Measurements from ENCODE around the gene TPCN2.
A peak's percentile ranks its signal among the peaks of the same experiment; 100 is the strongest.

The TPCN2 gene

GRCh38 chr11:69100454-69101114 lies 51.9 kb downstream of the TPCN2 start:
- DNase-seq, result no peak
- in situ Hi-C loops (cut with HindIII; ENCODE audit: low pct_ligation_motif_present, low pct_unique_long_range_greater_than_20kb, low sequenced_read_pairs), result loop anchor here (25.0 kb wide), 1 partner anchor 562 kb away; no protein-coding TSS in a partner anchor

GRCh38 chr11:69101115-69101791 lies 52.5 kb downstream of the TPCN2 start:
- in situ Hi-C loops (cut with HindIII; ENCODE audit: low pct_ligation_motif_present, low pct_unique_long_range_greater_than_20kb, low sequenced_read_pairs), result loop anchor here (25.0 kb wide), 1 partner anchor 561 kb away; no protein-coding TSS in a partner anchor
- DNase-seq, result peak; percentile 73

- in situ Hi-C loops (cut with HindIII; ENCODE audit: low pct_ligation_motif_present, low pct_unique_long_range_greater_than_20kb, low sequenced_read_pairs), result loop anchor here (25.0 kb wide), 1 partner anchor 560 kb away; no protein-coding TSS in a partner anchor
- DNase-seq, result no peak
Observed at GRCh38 chr11:69101792-69102695, 53.3 kb downstream of the TPCN2 start.

GRCh38 chr11:69102732-69103615 lies 54.2 kb downstream of the TPCN2 start:
- DNase-seq, result no peak
- in situ Hi-C loops (cut with HindIII; ENCODE audit: low pct_ligation_motif_present, low pct_unique_long_range_greater_than_20kb, low sequenced_read_pairs), result loop anchor here (25.0 kb wide), 1 partner anchor 559 kb away; no protein-coding TSS in a partner anchor

- in situ Hi-C loops (cut with HindIII; ENCODE audit: low pct_ligation_motif_present, low pct_unique_long_range_greater_than_20kb, low sequenced_read_pairs), result loop anchor here (25.0 kb wide), 1 partner anchor 558 kb away; no protein-coding TSS in a partner anchor
- DNase-seq, result no peak
Observed at GRCh38 chr11:69104212-69104855, 55.6 kb downstream of the TPCN2 start.

- no peak for DNase-seq
- in situ Hi-C loops (cut with HindIII; ENCODE audit: low pct_ligation_motif_present, low pct_unique_long_range_greater_than_20kb, low sequenced_read_pairs), result loop anchor here (25.0 kb wide), 1 partner anchor 557 kb away; no protein-coding TSS in a partner anchor
Observed at GRCh38 chr11:69104856-69105395, 56.2 kb downstream of the TPCN2 start.

GRCh38 chr11:69105461-69106030 lies 56.8 kb downstream of the TPCN2 start:
- no peak for DNase-seq
- in situ Hi-C loops (cut with HindIII; ENCODE audit: low pct_ligation_motif_present, low pct_unique_long_range_greater_than_20kb, low sequenced_read_pairs), result loop anchor here (25.0 kb wide), 1 partner anchor 557 kb away; no protein-coding TSS in a partner anchor

- DNase-seq, result no peak
- in situ Hi-C loops (cut with HindIII; ENCODE audit: low pct_ligation_motif_present, low pct_unique_long_range_greater_than_20kb, low sequenced_read_pairs), result loop anchor here (25.0 kb wide), 1 partner anchor 556 kb away; no protein-coding TSS in a partner anchor
Observed at GRCh38 chr11:69106031-69106811, 57.5 kb downstream of the TPCN2 start.

GRCh38 chr11:69107413-69107812 lies 58.7 kb downstream of the TPCN2 start:
- DNase-seq, result no peak
- in situ Hi-C loops (cut with HindIII; ENCODE audit: low pct_ligation_motif_present, low pct_unique_long_range_greater_than_20kb, low sequenced_read_pairs), result loop anchor here (25.0 kb wide), 1 partner anchor 555 kb away; no protein-coding TSS in a partner anchor

- in situ Hi-C loops (cut with HindIII; ENCODE audit: low pct_ligation_motif_present, low pct_unique_long_range_greater_than_20kb, low sequenced_read_pairs), result loop anchor here (25.0 kb wide), 1 partner anchor 554 kb away; no protein-coding TSS in a partner anchor
- no peak for DNase-seq
Observed at GRCh38 chr11:69108030-69108429, 59.3 kb downstream of the TPCN2 start.

GRCh38 chr11:69108559-69108958 lies 59.8 kb downstream of the TPCN2 start:
- DNase-seq, result no peak
- in situ Hi-C loops (cut with HindIII; ENCODE audit: low pct_ligation_motif_present, low pct_unique_long_range_greater_than_20kb, low sequenced_read_pairs), result loop anchor here (25.0 kb wide), 1 partner anchor 554 kb away; no protein-coding TSS in a partner anchor

- in situ Hi-C loops (cut with HindIII; ENCODE audit: low pct_ligation_motif_present, low pct_unique_long_range_greater_than_20kb, low sequenced_read_pairs), result loop anchor here (25.0 kb wide), 1 partner anchor 553 kb away; no protein-coding TSS in a partner anchor
Observed at GRCh38 chr11:69109101-69109500, 60.4 kb downstream of the TPCN2 start.

GRCh38 chr11:69110451-69110850 lies 61.7 kb downstream of the TPCN2 start:
- in situ Hi-C loops (cut with HindIII; ENCODE audit: low pct_ligation_motif_present, low pct_unique_long_range_greater_than_20kb, low sequenced_read_pairs), result loop anchor here (25.0 kb wide), 1 partner anchor 552 kb away; no protein-coding TSS in a partner anchor
- no peak for DNase-seq

More at GRCh38 chr11:69109101-69109500, 60.4 kb downstream of the TPCN2 start:
- no peak for DNase-seq

- in situ Hi-C loops (cut with HindIII; ENCODE audit: low pct_ligation_motif_present, low pct_unique_long_range_greater_than_20kb, low sequenced_read_pairs), result loop anchor here (25.0 kb wide), 1 partner anchor 550 kb away; no protein-coding TSS in a partner anchor
- DNase-seq, result no peak
Observed at GRCh38 chr11:69111624-69112542, 63.2 kb downstream of the TPCN2 start.

- in situ Hi-C loops (cut with HindIII; ENCODE audit: low pct_ligation_motif_present, low pct_unique_long_range_greater_than_20kb, low sequenced_read_pairs), result loop anchor here (25.0 kb wide), 1 partner anchor 549 kb away; no protein-coding TSS in a partner anchor
- DNase-seq, result no peak
Observed at GRCh38 chr11:69113226-69113625, 64.5 kb downstream of the TPCN2 start.
